GM20000 (cell line): ENCODE results near the gene ARGLU1.

Source experiments
- DNase-seq: peaks from one replicate; pipeline ENCODE4 v3.0.0; 2012; ENCODE audit warnings: low spot score
- CTCF ChIP-seq: IDR thresholded peaks from 2 replicates; pipeline ENCODE4 v1.5.1; 2012; ENCODE audit warnings: mild to moderate bottlenecking, control low read depth; ENCODE audit errors: extremely low read depth, missing control alignments

ARGLU1 gene

GRCh38 chr13:106517109-106517847, 50.7 kb downstream of the ARGLU1 start:
- no peak for TF ChIP-seq CTCF
- no peak for DNase-seq

GRCh38 chr13:106515635-106516254, 52.2 kb downstream of the ARGLU1 start:
- no peak for DNase-seq
- TF ChIP-seq CTCF, result no peak

GRCh38 chr13:106514928-106515634, 52.9 kb downstream of the ARGLU1 start:
- TF ChIP-seq CTCF, result no peak
- no peak for DNase-seq

- no peak for DNase-seq
- no peak for TF ChIP-seq CTCF
These were observed 54.6 kb downstream of the ARGLU1 start for GRCh38 chr13:106513025-106513983.

- no peak for TF ChIP-seq CTCF
- no peak for DNase-seq
These were observed 60.2 kb downstream of the ARGLU1 start for GRCh38 chr13:106507560-106508274.

- TF ChIP-seq CTCF, result no peak
- no peak for DNase-seq
These were observed 61.7 kb downstream of the ARGLU1 start for GRCh38 chr13:106506286-106506685.
